ENCODE measurements around the gene SUCLG2.

Gene SUCLG2

GRCh38 chr3:67648229-67648628 lies 6.2 kb downstream of the SUCLG2 start:
- DNase-seq, result no peak

- DNase-seq, result no peak
These were observed 7.0 kb downstream of the SUCLG2 start for GRCh38 chr3:67647390-67647878.

GRCh38 chr3:67646586-67647234 lies 7.7 kb downstream of the SUCLG2 start:
- DNase-seq, result no peak

- no peak for DNase-seq
These were observed 9.6 kb downstream of the SUCLG2 start for GRCh38 chr3:67644827-67645226.

GRCh38 chr3:67642734-67643133 lies 11.7 kb downstream of the SUCLG2 start:
- DNase-seq, result no peak

- no peak for DNase-seq
These were observed 12.2 kb downstream of the SUCLG2 start for GRCh38 chr3:67642190-67642589.

- no peak for DNase-seq
These were observed 13.0 kb downstream of the SUCLG2 start for GRCh38 chr3:67641451-67641850.

- no peak for DNase-seq
These were observed 14.3 kb downstream of the SUCLG2 start for GRCh38 chr3:67640023-67640660.

GRCh38 chr3:67637255-67637900 lies 17.0 kb downstream of the SUCLG2 start:
- DNase-seq, result no peak

GRCh38 chr3:67635806-67636205 lies 18.6 kb downstream of the SUCLG2 start:
- DNase-seq, result no peak

GRCh38 chr3:67635257-67635656 lies 19.2 kb downstream of the SUCLG2 start:
- DNase-seq, result no peak

GRCh38 chr3:67630666-67631362 lies 23.6 kb downstream of the SUCLG2 start:
- no peak for DNase-seq

- DNase-seq, result no peak
These were observed 29.7 kb downstream of the SUCLG2 start for GRCh38 chr3:67624687-67625086.

GRCh38 chr3:67624078-67624477 lies 30.3 kb downstream of the SUCLG2 start:
- no peak for DNase-seq

- DNase-seq, result no peak
These were observed 31.8 kb downstream of the SUCLG2 start for GRCh38 chr3:67622652-67623051.

GRCh38 chr3:67620869-67621268 lies 33.5 kb downstream of the SUCLG2 start:
- no peak for DNase-seq

- no peak for DNase-seq
These were observed 34.4 kb downstream of the SUCLG2 start for GRCh38 chr3:67619991-67620390.

GRCh38 chr3:67617518-67617917 lies 36.9 kb downstream of the SUCLG2 start:
- no peak for DNase-seq

- no peak for DNase-seq
These were observed 38.4 kb downstream of the SUCLG2 start for GRCh38 chr3:67616046-67616445.

- no peak for DNase-seq
These were observed 40.2 kb downstream of the SUCLG2 start for GRCh38 chr3:67614195-67614594.

- no peak for DNase-seq
These were observed 44.0 kb downstream of the SUCLG2 start for GRCh38 chr3:67610458-67610857.

- no peak for DNase-seq
These were observed 44.7 kb downstream of the SUCLG2 start for GRCh38 chr3:67609709-67610108.

- no peak for DNase-seq
These were observed 46.4 kb downstream of the SUCLG2 start for GRCh38 chr3:67608034-67608433.

- no peak for DNase-seq
These were observed 49.0 kb downstream of the SUCLG2 start for GRCh38 chr3:67605377-67605776.
